MV-4-11 (cell line): ENCODE data around the gene SCAF1.
A peak's percentile ranks its signal among the peaks of the same experiment; 100 is the strongest.

Experiments used
- DNase-seq: peaks from one replicate; lab custom pipeline; 2025; lab: John Stamatoyannopoulos, UW

Gene SCAF1

DNA sequence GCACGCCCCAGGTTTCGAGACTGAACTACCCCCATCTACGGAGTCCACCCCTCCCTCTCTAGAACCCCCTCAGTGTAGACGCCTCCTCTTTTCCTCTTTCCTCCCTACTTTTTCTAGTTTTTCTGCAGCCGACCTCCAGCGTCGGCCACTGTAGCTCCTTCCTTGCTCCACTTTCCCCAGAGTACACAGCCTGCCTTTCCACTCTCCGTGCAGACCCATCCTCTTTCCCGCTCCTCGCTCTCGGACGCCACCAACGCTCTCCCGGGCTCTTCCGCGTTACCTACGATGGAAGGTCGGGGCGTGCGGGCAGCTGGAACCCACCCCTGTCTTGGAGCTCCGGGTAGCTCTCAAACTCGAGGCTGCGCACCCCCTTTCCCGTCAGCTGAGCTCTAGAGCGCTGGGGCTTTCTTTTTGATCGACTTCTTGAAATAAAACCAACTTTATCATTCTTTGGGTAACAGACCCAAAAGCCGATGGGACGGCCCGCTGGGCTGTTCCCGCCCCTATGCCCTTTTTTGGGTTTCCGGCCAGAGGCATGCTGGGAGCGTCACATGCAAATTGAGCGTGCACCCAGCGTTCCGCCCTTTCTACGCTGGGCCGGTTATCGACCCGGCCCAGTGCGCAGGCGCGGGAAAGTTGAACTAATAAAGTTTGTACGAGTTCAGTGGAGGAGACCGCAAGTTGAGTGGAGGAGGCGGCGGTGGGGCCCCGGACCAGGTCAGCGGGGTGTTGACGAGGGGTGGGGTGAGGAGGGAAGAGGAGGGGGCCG, 23.5 kb downstream of the SCAF1 start, which contains the start of the genes BCL2L12 and IRF3:
Gene BCL2L12, plus strand, starts transcription at position 583 of the 769 bp plus-strand sequence. CDS start 760 bp downstream, outside the sequence.
Gene IRF3, minus strand, starts transcription at position 507 of the 769 bp plus-strand sequence. CDS start 1,019 bp downstream, outside the sequence.
- peak; percentile 99 for DNase-seq

DNA sequence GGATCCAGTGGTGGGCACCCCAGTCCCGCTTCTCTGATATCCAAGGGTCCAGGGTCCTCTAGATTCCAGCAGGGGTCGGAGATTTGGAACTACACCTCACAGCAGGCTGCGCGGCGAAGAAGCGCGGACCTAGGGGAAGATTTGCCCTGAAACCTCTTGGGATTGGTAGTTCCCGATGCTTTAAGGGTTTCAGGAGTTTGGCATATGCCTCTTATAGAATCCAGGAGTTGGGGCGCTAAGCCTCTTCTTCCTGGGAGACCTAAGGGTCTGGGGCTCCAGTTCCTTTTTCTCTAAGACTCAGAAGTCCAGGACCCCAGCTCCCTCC, 24.1 kb downstream of the SCAF1 start:
- DNase-seq, result no peak

DNA sequence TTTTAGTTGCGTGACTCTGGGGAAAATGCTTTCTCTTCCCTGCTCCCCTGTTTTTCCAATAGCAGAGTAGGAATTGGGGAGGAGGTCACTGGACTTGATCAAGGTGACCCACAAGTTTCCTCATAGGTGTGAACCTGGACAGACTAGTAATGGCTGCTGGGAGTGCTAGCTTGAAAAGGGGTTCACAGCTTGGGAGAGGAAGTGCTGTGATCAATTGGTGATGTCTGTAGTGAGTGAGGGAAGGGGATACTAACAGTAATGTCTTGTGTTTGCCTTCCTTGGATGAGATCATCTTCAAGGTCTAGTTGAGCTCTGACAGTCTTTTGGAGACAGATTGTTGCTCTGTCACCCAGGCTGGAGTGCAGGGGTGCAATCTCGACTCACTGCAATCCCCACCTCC, 25.5 kb downstream of the SCAF1 start:
- no peak for DNase-seq

DNA sequence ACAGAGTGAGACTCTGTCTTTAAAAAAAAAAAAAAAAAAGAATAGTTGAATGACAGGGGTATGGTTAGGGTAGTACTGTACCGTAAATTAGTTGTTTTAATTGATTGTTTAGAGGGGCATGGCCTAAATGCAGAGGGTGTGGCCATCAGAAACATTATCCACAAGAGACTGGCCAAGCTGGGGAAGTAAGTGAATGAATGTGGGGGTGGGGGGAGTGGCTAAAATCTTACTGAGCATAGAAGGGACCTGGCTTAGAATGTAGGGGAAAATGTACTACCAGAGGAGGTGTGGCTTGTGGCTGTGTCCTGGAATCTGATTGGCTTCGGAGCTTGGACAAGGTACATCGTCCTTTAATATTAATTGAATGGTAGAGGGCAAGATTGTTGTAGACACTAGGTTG, 27.5 kb downstream of the SCAF1 start:
- DNase-seq, result no peak

DNA sequence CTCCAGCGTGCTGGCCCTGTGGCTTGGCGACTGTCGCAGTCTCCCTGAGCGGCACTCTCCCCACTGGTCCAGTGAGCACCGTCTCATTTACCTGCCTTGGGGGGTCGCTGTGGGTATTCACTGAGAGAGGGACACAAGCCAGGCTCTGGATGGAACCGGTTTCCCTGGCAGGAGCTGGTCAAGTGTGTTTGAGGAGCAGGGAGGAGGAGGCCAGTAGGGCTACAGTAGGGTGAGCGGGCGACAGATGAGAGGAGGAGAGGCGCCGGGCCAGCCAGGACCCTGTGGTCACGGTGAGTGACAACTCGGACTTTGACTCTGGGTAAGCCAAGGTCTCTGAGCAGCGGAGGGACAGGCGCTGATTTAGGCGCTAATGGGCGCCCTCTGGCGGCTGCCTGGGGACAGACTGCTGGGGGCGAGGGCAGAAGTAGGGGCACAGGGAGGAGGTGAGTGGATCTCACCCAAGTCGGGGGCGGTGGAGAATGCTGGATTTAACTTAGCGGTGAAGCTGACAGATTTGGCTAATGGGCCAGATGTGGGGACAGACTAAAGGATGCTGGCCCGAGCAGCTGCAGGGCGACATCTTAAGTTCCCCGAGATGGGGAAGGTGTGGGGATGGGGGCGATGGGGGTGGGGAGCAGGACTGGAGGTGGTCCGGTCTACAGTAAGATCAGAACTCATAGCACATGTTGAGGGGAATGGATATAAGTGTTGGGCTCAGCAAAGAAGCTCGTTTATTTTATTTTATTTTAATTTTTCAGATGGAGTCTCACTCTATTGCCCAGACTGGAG, 30.3 kb downstream of the SCAF1 start:
- DNase-seq, result peak; percentile 56

DNA sequence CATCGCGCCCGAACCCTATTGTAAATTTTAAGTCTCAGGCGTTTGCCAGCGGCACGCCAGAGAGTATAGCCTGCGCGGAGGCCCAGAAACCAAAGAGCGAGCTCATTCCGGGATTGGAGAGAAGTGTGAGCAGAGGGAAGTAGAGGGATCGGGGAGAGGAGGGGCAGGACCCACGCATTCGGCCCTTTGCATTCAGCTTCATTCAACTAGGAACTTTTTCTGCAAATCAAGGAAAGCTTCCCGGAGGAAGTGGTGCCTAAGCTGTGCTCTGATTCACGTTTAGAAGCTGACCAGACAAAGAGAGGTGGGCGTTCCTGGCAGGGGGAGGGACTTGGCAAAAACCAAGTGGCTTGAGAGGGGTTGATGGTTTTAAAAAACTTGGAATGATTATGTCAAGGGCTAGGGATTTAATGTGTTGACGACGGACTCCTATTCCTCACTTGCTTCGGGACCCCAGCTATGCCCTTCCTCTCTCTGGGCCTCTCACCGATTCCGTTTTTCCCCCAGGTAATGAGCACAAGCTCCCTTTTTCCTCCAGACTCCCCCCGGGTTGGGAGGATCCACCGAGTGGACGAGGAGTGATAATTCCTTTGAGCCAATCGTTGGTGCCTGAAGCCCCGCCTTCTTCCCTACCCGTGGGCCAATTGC, 34.3 kb downstream of the SCAF1 start:
- peak; percentile 95 for DNase-seq

DNA sequence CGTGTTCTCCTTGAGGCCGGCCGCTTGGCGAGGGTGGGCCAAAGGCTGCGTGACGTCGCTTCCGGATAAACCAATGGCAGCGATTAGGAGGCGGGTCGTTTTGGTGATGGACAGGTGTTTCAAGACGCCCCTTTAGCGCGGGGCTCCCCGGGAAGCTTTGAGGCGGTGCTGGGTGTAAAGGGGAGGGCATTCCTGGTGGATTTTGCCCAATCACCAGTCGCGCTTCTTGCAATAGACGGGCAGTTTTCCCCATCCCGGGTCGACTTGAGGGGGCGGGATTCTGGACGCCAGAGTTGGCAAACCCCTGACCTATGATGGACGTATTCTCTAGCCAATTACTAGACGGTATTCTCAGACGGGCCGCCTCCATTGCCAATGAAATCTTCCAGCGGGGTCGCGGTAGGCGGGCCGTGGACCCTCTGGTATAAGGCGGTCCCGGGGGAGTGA, 34.8 kb downstream of the SCAF1 start:
- DNase-seq, result peak; percentile 100

DNA sequence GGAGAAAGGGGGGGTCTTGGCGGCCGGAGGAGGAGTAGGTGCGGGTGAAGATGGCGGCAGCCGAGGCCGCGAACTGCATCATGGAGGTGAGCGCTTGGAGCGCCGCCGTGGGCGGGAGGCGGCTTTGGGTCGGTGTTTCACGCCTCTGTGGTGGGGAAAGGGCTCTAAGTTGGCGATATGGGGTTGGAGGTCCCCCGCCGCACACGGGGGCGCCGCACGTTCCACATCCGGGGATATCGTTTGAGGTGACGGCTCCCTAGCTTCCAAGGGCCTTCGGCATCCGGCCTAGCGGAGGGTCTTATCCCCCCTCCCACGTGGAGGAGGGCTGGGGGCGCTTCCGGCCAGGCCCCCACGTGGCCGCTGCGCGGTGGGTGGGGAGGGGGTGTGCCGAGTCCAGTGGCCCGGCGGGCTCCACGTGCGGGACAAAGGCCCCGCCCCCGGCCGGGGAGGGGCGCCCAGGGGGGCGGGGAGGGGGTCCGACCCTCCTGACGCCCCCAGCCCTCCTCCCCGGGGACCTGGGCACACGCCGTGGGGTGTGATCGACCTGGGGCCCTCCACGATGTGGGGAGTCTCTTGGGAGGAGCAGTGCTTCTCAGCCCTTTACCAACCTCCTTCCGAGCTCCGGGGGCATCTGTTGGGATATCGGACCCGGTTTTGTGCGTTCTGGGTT, 35.4 kb downstream of the SCAF1 start, which contains the start of gene PRMT1:
Gene PRMT1, plus strand, starts transcription at position 41 of the 670 bp plus-strand sequence. Its CDS starts 10 bp downstream, at position 51.
- DNase-seq, result no peak

DNA sequence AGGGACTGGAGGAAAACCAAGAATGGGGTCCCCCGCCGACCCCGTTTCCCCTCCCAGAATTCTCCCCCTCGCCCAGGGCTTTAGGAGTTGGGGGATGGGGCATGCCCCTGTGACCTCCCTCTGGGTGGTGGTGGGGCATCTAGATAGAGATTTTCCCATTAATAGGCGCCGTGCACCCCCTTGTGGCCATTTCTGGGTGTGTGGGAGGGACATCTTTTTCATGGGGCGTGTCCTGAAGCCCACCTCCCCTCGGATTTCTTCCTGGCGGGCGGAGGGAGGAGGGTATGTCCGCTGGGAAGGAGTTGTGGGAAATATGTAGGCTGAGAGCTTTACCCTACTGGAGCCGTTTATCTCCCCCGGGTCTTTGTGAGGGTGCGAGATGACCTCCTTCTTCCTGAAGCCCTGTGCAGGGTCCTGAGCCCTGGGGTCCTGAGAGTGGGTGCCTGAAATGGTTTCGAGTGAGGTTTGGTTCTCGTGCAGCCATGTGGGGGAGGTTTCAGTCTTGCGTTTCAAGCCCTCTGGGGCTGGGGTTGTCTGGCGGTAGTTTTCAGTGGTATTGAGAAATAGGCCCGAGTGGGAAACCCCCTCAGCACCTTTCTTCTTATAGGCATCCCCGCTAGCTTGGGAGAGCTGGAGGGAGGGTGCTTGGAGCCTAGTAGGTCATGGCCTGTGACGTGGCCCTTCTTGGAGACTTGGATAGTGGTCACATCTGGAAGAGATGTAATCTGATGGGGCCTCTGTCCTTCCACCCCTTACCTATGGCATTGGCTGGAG, 36.1 kb downstream of the SCAF1 start:
- DNase-seq, result peak; percentile 57

DNA sequence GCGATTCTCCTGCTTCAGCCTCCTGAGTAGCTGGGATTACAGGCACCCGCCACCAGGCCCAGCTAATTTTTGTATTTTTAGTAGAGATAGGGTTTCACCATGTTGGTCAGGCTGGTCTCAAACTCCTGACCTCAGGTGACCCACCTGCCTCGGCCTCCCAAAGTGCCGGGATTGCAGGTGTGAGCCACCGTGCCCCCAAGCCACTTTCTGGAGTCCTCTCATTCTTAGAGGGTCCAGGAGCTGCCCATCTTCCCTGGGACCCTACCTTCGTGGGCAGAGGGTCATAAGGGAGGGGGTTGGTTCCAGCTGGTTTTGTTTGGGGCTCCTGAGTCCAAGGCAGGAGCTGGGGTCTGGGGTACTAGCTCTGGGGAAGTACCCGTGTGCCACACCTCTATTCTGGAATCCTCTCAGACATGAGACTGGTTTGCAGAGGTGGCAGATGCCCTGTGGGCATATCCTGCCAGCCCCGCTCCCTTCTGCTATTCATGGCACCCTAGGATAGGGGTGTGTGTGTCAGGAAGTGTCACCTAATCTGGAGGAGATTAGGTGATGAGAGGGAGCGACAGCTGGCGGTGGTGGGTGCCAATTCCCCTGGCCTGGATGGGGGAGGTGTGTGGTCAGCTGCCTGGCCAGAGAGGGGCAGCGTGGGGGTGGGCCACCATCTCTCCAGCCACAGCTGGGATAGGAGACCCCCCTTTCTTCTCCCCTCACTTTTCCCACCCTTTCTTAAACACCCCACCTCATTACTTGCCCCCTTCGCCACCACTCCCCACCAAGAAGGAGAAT, 37.2 kb downstream of the SCAF1 start:
- no peak for DNase-seq

DNA sequence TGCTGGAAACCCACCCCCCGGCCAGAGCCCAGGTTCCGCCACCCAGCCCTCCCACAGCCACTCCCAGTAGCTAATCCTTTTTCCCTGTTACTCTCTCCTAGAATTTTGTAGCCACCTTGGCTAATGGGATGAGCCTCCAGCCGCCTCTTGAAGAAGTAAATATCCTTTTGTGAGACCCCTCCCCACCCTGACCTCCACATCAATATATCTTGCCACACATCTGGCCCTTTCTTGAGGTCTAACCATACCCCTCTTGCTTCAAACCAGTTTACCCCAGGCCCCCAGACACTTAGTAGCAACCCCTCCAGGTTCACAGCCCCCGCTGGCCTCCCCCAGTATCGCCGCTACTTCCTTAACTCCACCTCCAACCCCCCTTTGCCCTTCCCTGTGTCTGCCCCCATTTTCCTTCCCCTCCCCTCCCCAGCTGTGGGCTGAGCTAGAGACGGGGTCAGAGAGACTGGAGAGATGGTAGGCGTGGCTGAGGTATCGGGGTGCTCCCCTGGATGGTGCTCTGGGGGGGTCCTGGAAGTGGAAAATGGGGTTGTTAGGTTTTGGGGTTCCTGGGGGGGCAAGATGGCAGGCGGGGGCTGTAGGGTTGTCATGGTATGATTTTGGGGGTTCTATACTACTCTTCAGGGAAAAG, 37.9 kb downstream of the SCAF1 start:
- DNase-seq, result no peak

DNA sequence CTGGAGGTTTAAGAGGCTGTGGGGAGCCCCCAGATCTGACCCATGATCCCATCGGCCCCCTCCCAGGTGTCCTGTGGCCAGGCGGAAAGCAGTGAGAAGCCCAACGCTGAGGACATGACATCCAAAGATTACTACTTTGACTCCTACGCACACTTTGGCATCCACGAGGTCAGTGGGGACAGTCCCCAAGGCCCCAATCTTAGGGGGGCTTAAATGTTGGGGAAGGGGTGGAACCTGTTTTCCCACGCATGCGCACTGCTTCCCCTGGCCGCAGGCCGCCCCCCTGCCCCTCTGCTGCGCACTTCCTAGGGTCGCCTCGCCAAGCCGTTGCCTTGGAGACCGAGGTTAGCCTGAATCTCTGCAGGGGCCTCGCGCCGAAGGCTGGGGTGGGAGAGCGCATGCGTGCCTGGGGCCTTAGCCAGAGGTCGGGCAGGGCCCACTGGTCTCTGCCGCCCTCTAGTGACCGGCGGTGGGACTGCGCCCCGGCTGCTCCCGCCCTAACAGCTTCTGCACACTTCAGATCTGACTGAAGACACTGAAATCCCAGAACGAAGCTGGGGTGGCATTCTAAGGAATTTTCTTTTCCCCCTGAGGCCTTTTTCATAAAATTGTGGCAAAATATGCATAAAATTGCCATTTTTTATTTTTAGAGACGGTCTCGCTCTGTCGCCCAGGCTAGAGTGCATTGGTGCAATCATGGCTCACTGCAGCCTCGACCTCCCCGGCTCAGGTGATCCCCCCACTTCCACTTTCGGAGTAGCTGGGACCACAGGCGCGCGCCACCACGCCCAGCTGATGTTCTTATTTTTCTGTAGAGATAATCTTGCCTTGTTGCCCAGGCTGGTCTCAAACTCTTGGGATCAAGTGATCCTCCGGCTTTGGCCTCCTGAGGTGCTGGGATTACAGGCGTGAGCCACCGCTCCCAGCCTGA, 38.7 kb downstream of the SCAF1 start:
- DNase-seq, result peak; percentile 85

DNA sequence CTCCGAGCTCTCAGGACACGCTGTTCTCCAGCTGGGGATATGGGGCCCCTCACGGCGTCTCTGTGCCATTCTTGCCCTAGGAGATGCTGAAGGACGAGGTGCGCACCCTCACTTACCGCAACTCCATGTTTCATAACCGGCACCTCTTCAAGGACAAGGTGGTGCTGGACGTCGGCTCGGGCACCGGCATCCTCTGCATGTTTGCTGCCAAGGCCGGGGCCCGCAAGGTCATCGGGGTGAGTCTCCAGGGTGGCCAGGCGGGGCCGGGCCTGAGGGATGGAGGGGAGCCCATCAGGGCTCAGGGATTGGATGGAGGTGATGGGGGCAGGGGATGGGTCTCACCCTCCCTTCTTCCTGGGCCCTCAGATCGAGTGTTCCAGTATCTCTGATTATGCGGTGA, 39.8 kb downstream of the SCAF1 start:
- DNase-seq, result no peak

DNA sequence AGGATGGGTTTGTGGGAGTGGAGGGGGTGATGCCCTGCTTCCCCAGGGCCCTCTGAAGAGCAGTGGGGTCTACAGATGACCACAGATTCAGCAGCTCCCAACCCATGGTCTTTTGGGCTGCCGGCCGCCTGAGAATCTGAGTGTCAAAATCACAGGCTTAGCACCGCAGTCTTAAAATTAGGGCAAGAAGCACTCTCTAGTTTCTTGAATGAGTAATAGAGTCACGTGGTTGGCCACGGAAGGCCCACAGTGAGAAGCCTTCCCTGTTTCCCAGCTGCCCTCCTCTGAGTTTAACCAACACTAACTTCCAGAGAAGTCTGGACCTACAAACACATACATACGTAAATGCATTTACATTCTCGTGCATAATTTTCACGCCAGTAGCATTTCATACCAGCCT, 40.3 kb downstream of the SCAF1 start:
- peak; percentile 54 for DNase-seq

DNA sequence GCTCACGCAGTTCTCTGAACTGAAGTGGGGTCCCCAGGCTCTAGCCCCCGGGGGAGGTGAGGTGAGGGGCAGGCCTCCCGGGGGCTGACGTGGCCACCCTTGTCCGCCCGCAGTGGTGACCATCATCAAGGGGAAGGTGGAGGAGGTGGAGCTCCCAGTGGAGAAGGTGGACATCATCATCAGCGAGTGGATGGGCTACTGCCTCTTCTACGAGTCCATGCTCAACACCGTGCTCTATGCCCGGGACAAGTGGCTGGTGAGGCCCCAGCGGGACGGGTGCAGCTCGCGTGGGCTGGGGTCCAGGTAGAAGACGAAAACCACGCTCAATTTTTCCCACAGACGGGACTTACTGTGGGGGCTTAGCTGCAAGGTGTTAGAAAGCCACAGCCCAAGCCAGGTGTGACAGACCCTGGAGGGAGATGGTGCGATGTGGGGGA, 41.8 kb downstream of the SCAF1 start:
- no peak for DNase-seq

DNA sequence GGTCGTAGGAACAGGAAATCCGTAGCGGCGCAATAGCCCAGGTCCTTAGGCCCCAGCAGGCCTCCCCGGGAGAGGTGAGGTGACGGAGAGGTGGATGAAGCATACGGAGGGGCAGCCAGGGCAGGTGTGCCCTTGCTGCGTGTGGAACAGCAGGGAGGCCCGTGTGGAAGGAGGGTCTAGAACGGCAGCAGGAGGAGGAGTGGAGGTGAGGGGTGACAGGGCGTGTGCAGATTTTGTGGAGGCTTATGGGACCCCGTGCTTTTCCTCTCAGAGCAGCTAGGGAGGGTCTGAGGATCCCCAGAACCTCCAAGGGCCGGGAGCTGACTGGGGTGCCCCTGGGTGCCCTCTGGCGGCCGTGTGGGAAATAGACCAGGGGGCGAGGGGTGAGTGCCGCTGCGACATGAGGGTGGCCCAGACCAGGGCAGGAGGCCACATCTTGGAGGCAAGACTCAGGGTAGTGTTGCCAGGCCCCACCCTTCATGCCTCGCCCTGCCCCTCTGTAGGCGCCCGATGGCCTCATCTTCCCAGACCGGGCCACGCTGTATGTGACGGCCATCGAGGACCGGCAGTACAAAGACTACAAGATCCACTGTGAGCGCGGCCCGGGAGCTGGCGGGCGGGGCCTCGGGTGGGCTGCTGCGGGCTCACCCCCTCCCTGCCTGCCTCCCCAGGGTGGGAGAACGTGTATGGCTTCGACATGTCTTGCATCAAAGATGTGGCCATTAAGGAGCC, 42.4 kb downstream of the SCAF1 start:
- peak; percentile 20 for DNase-seq

DNA sequence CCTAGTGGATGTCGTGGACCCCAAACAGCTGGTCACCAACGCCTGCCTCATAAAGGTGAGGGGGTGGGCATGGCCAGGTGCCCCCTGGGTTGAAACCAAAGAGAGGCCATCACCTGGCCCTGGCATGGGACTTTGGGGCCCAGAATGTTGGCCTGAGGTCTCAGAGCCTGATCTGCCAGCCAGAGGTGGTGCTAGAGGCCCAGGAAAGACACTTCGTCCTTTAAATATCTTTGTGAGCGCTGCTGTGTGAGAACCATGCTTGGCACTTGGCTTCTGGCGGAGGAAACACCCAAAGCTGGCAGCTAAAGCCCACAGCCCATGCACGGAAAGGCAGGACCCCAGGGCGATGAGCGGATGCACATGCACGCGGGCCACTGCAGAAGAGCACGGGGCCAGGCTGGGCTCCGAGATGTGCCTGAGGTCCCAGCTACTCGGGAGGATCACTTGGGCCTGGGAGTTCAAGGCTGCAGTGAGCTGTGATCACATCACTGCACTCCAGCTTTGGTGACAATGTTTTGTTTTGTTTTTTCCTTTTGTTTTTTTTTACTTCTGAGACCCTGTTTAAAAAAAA, 43.1 kb downstream of the SCAF1 start:
- no peak for DNase-seq
